ENCODE measurements around the gene AP2B1.

The AP2B1 gene

DNA sequence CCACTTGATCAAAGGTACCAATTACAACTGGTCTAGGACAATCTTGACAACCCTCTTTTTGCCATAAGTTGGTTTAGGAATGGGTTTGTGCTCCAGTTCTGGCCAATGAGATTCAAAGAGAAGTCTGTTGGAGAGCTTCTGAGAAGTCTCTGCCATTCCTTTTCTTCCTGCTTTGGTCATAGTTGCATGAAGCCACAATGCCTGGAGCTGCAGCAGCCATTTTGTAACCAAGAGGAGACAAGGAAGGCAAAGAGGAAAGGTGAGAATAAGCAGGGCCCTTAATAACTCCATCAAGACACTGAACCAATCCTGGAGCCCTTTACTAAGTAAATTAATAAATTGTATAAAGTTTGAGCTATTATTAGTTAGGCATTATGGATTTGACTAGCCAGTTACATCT, 170.1 kb downstream of the AP2B1 start:
- Histone ChIP-seq H3K9ac (ENCODE audit: low read length) (no peak overlapping the region), H3K4me3 (ENCODE audit: low read depth, low read length) (no peak overlapping the region), H3K79me2 (ENCODE audit: control insufficient read depth, insufficient read depth, low read length, poor library complexity) (no peaks in the 10 kb centered on the region), H3K27me3 (ENCODE audit: insufficient read depth, low read length) (no peaks in the 10 kb centered on the region), H2AK5ac (ENCODE audit: low read length) (no peak overlapping the region), H4K91ac (ENCODE audit: low read depth, low read length) (no peak overlapping the region), H3K14ac (ENCODE audit: low read length) (no peak overlapping the region), H3K4ac (ENCODE audit: low read depth, low read length) (no peak overlapping the region), H3K18ac (ENCODE audit: low read length) (no peak overlapping the region), H2BK12ac (ENCODE audit: low read length) (no peak overlapping the region), H3K36me3 (ENCODE audit: control insufficient read depth in 1 of 2, insufficient read depth in 2 of 2, low read length in 2 of 2) (no peaks in the 10 kb centered on the region), H3K9me3 (ENCODE audit: insufficient read depth, low read depth, low read length) (no peaks in the 10 kb centered on the region), H4K8ac (ENCODE audit: low read depth, low read length) (no peak overlapping the region), H3K4me1 (ENCODE audit: control insufficient read depth in 1 of 2, insufficient read depth in 2 of 2, low read length in 2 of 2) (no peaks in the 10 kb centered on the region), H3K79me1 (ENCODE audit: low read length) (no peaks in the 10 kb centered on the region), H3K27ac (ENCODE audit: low read depth, low read length) (no peak overlapping the region), H3K4me2 (ENCODE audit: low read length) (no peak overlapping the region), H2BK5ac (ENCODE audit: low read depth, low read length, poor library complexity) (no peak overlapping the region), H3K23ac (ENCODE audit: low read length) (no peak overlapping the region), H4K12ac (ENCODE audit: low read depth, low read length) (no peak overlapping the region), H2AFZ (ENCODE audit: insufficient read depth, low read length, poor library complexity) (no peak overlapping the region), H2BK120ac (ENCODE audit: insufficient read depth, low read length, poor library complexity) (no peak overlapping the region)
- DNase-seq, result no peak

DNA sequence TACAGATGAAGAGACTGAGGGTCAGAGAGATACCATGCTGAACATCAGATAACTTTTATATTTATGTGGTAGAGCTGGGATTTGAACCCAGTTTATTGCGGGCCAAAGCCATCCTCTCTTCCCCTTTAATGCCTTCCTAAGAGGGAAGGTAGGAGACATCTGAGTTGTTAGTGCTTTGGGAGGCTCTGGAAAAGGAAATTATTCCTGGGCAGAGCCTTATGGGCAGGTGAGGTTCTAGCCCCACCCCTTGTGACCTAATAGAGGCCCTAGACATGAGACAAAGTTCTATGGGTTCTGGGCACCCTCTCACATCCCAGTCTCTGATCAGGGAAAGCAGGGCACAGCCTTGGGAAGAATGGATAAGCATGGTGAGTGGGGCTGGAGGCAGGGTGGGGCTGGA, 173.5 kb downstream of the AP2B1 start, which contains the start of gene C17orf50:
Gene C17orf50, plus strand, starts transcription at position 301 of the 400 bp plus-strand sequence. Its CDS starts 55 bp downstream, at position 356.
- WGBS (ENCODE audit: extremely low coverage, insufficient coverage, insufficient read length), result no CpG with 5 or more reads among the region's 1 CpG

DNA sequence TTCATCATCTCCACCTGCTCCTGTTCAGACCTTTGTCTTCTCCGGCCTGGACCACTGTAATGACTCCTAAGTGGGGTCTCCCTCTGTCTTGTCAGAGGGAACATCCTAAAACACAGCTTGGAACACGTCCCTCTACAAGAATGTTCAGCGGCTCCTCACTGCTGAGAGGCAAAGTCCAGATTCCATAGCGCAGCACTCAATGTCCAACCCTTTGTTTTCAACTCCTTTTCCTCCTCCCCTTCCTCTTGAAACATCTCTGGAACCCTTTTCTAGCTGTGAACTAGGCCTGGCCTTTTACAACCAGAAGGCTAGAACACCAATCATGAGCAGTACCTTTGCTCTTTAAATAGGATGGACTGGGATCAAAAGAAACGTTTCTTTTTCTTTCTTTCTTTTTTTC, 174.5 kb downstream of the AP2B1 start:
- Histone ChIP-seq H3K4me1 (ENCODE audit: control insufficient read depth in 1 of 2, insufficient read depth in 2 of 2, low read length in 2 of 2) (peaks cover 15 to 23% of the 10 kb centered on the region in 2 experiments), H3K14ac (ENCODE audit: low read length) (no peak overlapping the region), H3K27me3 (ENCODE audit: insufficient read depth, low read length) (no peaks in the 10 kb centered on the region), H3K18ac (ENCODE audit: low read length) (no peak overlapping the region), H3K36me3 (ENCODE audit: control insufficient read depth in 1 of 2, insufficient read depth in 2 of 2, low read length in 2 of 2) (no peaks in the 10 kb centered on the region), H4K8ac (ENCODE audit: low read depth, low read length) (no peak overlapping the region), H2BK12ac (ENCODE audit: low read length) (no peak overlapping the region), H2BK120ac (ENCODE audit: insufficient read depth, low read length, poor library complexity) (no peak overlapping the region), H2BK5ac (ENCODE audit: low read depth, low read length, poor library complexity) (no peak overlapping the region), H3K23ac (ENCODE audit: low read length) (no peak overlapping the region), H3K4me2 (ENCODE audit: low read length) (no peak overlapping the region), H3K9ac (ENCODE audit: low read length) (no peak overlapping the region), H3K9me3 (ENCODE audit: insufficient read depth, low read depth, low read length) (no peaks in the 10 kb centered on the region), H3K27ac (ENCODE audit: low read depth, low read length) (no peak overlapping the region), H4K12ac (ENCODE audit: low read depth, low read length) (no peak overlapping the region), H4K91ac (ENCODE audit: low read depth, low read length) (no peak overlapping the region), H3K4ac (ENCODE audit: low read depth, low read length) (no peak overlapping the region), H2AFZ (ENCODE audit: insufficient read depth, low read length, poor library complexity) (no peak overlapping the region), H3K79me1 (ENCODE audit: low read length) (peaks cover under 1% of the 10 kb centered on the region), H3K79me2 (ENCODE audit: control insufficient read depth, insufficient read depth, low read length, poor library complexity) (no peaks in the 10 kb centered on the region), H2AK5ac (ENCODE audit: low read length) (no peak overlapping the region), H3K4me3 (ENCODE audit: low read depth, low read length) (no peak overlapping the region)
- DNase-seq, result no peak
- no CpG with 5 or more reads among the region's 5 CpGs for WGBS (ENCODE audit: extremely low coverage, insufficient coverage, insufficient read length)

More for the DNA sequence above, 173.5 kb downstream of the AP2B1 start, which contains the start of gene C17orf50:
- Histone ChIP-seq H3K14ac (ENCODE audit: low read length) (no peak within 1 kb of the TSS), H4K91ac (ENCODE audit: low read depth, low read length) (no peak within 1 kb of the TSS), H3K27me3 (ENCODE audit: insufficient read depth, low read length) (no peaks in the 10 kb centered on the region), H3K4me2 (ENCODE audit: low read length) (no peak within 1 kb of the TSS), H2BK12ac (ENCODE audit: low read length) (no peak within 1 kb of the TSS), H4K12ac (ENCODE audit: low read depth, low read length) (no peak within 1 kb of the TSS), H3K4me1 (ENCODE audit: control insufficient read depth in 1 of 2, insufficient read depth in 2 of 2, low read length in 2 of 2) (peaks cover 11 to 13% of the 10 kb centered on the region in 2 experiments), H3K79me2 (ENCODE audit: control insufficient read depth, insufficient read depth, low read length, poor library complexity) (no peaks in the 10 kb centered on the region), H4K8ac (ENCODE audit: low read depth, low read length) (no peak within 1 kb of the TSS), H3K23ac (ENCODE audit: low read length) (no peak within 1 kb of the TSS), H2BK120ac (ENCODE audit: insufficient read depth, low read length, poor library complexity) (no peak within 1 kb of the TSS), H2BK5ac (ENCODE audit: low read depth, low read length, poor library complexity) (no peak within 1 kb of the TSS), H3K18ac (ENCODE audit: low read length) (no peak within 1 kb of the TSS), H3K4ac (ENCODE audit: low read depth, low read length) (no peak within 1 kb of the TSS), H2AK5ac (ENCODE audit: low read length) (no peak within 1 kb of the TSS), H3K27ac (ENCODE audit: low read depth, low read length) (no peak within 1 kb of the TSS), H3K36me3 (ENCODE audit: control insufficient read depth in 1 of 2, insufficient read depth in 2 of 2, low read length in 2 of 2) (no peaks in the 10 kb centered on the region), H2AFZ (ENCODE audit: insufficient read depth, low read length, poor library complexity) (no peak within 1 kb of the TSS), H3K9me3 (ENCODE audit: insufficient read depth, low read depth, low read length) (no peaks in the 10 kb centered on the region), H3K9ac (ENCODE audit: low read length) (no peak within 1 kb of the TSS), H3K79me1 (ENCODE audit: low read length) (no peaks in the 10 kb centered on the region), H3K4me3 (ENCODE audit: low read depth, low read length) (no peak within 1 kb of the TSS)
- DNase-seq, result no peak

DNA sequence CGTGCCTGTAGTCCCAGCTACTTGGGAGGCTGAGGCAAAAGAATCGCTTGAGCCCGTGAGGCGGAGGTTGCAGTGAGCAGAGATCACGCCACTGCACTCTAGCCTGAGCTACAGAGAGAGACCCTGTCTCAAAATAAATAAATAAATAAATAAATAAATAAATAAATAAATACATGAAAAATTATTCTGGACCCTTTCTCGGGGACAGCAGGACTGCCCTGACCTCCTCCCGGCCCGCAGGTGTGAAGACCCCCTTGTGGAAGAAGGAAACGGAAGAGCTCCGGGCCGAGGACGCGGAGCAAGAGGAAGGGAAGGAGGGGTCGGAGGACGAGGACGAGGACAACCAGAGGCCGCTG, 176.6 kb downstream of the AP2B1 start:
- H2AK5ac ChIP-seq (ENCODE audit: low read length), result no peak overlapping the region
- no CpG with 5 or more reads among the region's 17 CpGs for WGBS (ENCODE audit: extremely low coverage, insufficient coverage, insufficient read length)
- H2AFZ ChIP-seq (ENCODE audit: insufficient read depth, low read length, poor library complexity), result no peak overlapping the region
- no peak overlapping the region for H3K18ac ChIP-seq (ENCODE audit: low read length)
- H2BK12ac ChIP-seq (ENCODE audit: low read length), result no peak overlapping the region
- no peaks in the 10 kb centered on the region for H3K36me3 ChIP-seq (ENCODE audit: control insufficient read depth in 1 of 2, insufficient read depth in 2 of 2, low read length in 2 of 2)
- no peak overlapping the region for H4K91ac ChIP-seq (ENCODE audit: low read depth, low read length)
- H3K79me1 ChIP-seq (ENCODE audit: low read length), result peaks cover 2% of the 10 kb centered on the region
- peaks cover 15 to 24% of the 10 kb centered on the region in 2 experiments for H3K4me1 ChIP-seq (ENCODE audit: control insufficient read depth in 1 of 2, insufficient read depth in 2 of 2, low read length in 2 of 2)
- H3K79me2 ChIP-seq (ENCODE audit: control insufficient read depth, insufficient read depth, low read length, poor library complexity), result no peaks in the 10 kb centered on the region
- no peaks in the 10 kb centered on the region for H3K27me3 ChIP-seq (ENCODE audit: insufficient read depth, low read length)
- no peak overlapping the region for H3K4me3 ChIP-seq (ENCODE audit: low read depth, low read length)
- no peak overlapping the region for H3K27ac ChIP-seq (ENCODE audit: low read depth, low read length)
- H3K9ac ChIP-seq (ENCODE audit: low read length), result no peak overlapping the region
- no peak overlapping the region for H3K4ac ChIP-seq (ENCODE audit: low read depth, low read length)
- H3K4me2 ChIP-seq (ENCODE audit: low read length), result peak overlapping the region; percentile 65
- no peak overlapping the region for H3K14ac ChIP-seq (ENCODE audit: low read length)
- H4K8ac ChIP-seq (ENCODE audit: low read depth, low read length), result no peak overlapping the region
- no peak overlapping the region for H2BK5ac ChIP-seq (ENCODE audit: low read depth, low read length, poor library complexity)
- no peak overlapping the region for H3K23ac ChIP-seq (ENCODE audit: low read length)
- H3K9me3 ChIP-seq (ENCODE audit: insufficient read depth, low read depth, low read length), result no peaks in the 10 kb centered on the region
- DNase-seq, result no peak
- no peak overlapping the region for H2BK120ac ChIP-seq (ENCODE audit: insufficient read depth, low read length, poor library complexity)
- H4K12ac ChIP-seq (ENCODE audit: low read depth, low read length), result no peak overlapping the region

Data from trophoblast cell (in vitro differentiated cells and primary cell).